MM.1S (cell line): ENCODE measurements around the gene VAV2.

Source experiments
- EZH2 ChIP-seq: fragments of 300-600 bp; sonication (generic); optimal IDR thresholded peaks from 2 replicates; pipeline ENCODE3; 2017; ENCODE audit warnings: low read depth, mild to moderate bottlenecking, antibody characterized with exemption, low read length, mixed read lengths
- EZH2phosphoT487 ChIP-seq: fragments of 300-600 bp; sonication (generic); IDR thresholded peaks from 2 replicates; pipeline ENCODE4 v1.6.1; 2018; ENCODE audit warnings: antibody characterized with exemption, low read length
- TF ChIP-seq, protein P1 (sequence below): fragments of 300-600 bp; sonication (generic); IDR thresholded peaks from 2 replicates; pipeline ENCODE4 v1.5.1; 2016; ENCODE audit warnings: antibody characterized with exemption, low read length, mixed read lengths

DNA sequence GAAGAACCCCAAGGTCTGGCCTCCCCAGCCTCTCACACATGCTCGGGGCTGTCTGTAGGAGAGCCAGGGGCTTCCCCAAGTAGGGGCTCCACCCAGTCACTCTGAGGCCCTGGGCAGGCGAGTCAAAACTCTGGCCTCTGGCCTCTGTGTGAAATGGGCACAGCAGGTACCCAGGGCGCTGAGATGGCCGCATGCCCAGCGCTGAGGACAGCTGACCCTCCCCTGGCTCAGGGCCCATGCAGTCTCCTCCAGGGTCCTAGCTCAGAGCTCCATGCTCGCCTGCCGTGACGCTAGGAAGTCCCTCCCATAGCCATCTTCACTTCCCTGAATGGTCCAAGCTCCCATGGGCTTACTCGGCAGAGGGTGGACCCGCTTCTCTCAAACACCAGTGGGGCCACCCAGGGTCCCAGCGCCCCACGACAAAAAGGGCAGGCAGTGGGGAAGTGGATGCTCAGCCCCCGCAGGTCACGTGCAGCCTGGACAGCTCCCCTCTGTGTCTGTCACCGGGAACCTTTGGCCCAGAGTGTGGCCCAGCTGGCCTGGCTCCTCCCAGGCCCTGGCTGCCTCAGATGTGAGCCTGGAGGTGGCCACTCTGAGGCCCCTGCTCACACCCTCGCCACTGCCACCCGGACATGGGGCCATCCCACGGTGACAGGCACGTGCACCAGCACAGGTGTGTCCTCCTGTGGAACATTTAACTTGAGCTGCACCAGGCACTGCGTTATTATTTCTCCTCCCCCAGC lies 12.2 kb upstream of the VAV2 start:
- TF ChIP-seq, protein P1, sequence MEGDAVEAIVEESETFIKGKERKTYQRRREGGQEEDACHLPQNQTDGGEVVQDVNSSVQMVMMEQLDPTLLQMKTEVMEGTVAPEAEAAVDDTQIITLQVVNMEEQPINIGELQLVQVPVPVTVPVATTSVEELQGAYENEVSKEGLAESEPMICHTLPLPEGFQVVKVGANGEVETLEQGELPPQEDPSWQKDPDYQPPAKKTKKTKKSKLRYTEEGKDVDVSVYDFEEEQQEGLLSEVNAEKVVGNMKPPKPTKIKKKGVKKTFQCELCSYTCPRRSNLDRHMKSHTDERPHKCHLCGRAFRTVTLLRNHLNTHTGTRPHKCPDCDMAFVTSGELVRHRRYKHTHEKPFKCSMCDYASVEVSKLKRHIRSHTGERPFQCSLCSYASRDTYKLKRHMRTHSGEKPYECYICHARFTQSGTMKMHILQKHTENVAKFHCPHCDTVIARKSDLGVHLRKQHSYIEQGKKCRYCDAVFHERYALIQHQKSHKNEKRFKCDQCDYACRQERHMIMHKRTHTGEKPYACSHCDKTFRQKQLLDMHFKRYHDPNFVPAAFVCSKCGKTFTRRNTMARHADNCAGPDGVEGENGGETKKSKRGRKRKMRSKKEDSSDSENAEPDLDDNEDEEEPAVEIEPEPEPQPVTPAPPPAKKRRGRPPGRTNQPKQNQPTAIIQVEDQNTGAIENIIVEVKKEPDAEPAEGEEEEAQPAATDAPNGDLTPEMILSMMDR = no peak
- TF ChIP-seq EZH2phosphoT487 (no peak), EZH2 (no peak)
